HL-60/S4 (cell line): ENCODE data around the gene EIF3F.

ENCODE experiments used
- in situ Hi-C: fragments of 300-500 bp; cut with MboI; formaldehyde crosslinking; loops from 2 replicates; pipeline ENCODE4 v1.14.3; 2022; ENCODE audit warnings: low sequenced_read_pairs

Gene EIF3F, protein sequence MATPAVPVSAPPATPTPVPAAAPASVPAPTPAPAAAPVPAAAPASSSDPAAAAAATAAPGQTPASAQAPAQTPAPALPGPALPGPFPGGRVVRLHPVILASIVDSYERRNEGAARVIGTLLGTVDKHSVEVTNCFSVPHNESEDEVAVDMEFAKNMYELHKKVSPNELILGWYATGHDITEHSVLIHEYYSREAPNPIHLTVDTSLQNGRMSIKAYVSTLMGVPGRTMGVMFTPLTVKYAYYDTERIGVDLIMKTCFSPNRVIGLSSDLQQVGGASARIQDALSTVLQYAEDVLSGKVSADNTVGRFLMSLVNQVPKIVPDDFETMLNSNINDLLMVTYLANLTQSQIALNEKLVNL

DNA sequence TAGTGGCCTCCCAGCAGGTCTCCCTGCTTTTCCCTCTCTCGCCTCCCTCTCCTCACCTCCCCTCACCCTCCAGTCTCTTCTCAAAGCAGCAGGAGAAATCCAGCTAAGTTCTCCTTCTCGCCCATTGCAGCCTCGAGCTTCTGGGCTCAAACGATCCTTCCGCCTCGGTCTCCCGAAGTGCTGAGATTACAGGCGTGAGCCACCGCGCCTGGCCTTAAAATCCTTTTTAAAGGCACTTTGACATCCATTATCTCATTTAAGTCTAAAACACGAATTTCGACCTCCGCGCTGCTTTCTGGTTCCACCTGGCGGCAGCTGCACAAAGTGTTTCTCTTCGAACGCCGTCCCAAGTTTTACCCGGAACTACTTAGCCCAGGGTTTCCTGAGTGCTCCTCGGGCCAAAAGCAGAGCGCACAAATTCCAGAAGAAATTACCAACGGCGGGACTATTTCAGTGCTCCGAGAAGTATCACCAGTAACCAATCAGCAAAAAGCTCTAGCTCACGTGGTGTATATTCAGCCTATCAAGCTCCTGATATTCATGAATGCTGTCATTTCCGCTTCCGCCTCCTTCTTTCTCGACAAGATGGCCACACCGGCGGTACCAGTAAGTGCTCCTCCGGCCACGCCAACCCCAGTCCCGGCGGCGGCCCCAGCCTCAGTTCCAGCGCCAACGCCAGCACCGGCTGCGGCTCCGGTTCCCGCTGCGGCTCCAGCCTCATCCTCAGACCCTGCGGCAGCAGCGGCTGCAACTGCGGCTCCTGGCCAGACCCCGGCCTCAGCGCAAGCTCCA is at the start of gene EIF3F:
Gene EIF3F, plus strand, starts transcription at position 570 of the 792 bp plus-strand sequence. Its CDS starts 16 bp downstream, at position 586.
- in situ Hi-C loops, result no loop called here

DNA sequence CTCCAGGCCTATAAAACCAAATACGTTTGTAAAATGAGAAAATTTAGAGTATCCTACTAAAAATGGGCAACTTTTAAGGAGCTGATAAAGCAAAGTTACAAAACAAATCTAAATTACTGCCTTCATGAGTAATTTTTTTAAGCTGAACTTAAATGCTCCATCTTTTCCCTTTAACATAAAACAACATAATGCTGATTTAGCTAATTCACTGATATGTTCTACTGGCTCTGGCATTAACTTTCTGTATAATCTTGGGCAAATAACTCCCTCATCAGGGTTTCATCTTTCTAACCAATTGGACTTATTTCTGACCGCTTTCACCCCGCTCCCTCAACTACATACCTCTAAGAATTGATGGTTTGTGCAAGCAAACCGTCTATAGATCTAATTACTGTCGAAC is 46.0 kb upstream of the EIF3F start:
- in situ Hi-C loops, result no loop called here

DNA sequence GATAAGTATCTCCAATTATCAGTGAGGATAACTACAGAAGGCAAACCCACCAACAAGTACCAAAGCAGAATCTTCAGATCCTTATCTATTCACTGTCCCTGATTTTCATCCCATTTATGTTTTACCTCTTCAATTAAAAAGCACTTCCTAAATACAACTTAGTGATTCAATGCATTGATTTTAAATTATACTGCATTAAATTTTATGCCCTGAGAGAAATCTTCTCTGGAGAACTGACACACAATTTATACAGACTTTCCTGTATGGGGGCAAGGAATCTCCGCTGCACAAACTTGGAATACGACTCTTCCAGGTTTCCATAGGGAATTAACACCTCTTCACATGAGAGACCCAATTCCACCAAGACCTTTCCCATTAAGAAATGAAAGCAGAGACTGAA is 45.5 kb upstream of the EIF3F start, which contains the start of gene OR10A3:
Gene OR10A3, minus strand, starts transcription at position 101 of the 400 bp plus-strand sequence. CDS start 2,188 bp downstream, outside the sequence.
- in situ Hi-C loops, result no loop called here

DNA sequence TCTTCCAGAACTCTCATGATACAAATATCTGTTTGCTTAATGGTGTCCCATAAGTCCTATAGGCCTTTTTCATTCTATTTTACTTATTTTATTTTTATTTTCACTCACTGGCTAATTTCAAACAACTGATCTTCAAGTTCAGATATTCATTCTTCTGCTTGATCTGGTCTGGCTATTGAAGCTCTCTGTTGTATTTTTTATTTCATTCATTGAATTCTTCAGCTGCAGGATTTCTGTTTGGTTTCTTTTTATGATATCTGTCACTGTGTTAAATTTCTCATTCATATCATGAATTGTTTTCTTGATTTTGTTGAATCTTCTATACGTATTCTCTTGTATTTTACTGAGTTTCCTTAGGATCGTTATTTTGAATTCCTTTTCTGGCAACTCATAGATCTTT is 43.0 kb upstream of the EIF3F start:
- in situ Hi-C loops, result no loop called here

DNA sequence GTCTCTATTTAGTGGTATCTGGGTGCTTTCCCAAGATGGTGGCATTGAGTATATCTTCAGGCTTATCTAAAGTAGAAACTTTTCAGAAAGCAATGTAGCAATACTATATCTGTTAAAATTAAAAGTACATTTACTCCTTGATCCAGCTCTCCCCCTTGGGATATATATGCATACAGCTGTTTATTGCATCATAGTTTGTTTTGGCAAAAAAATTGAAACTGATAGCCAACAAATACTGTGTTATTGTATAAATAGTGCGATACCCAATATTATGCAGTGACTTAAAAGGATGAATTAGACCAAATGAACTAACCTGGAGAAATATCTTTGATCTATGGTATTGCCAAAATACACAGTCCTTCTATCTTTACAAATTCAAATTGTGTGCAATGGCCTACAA is 37.2 kb upstream of the EIF3F start:
- in situ Hi-C loops, result no loop called here

DNA sequence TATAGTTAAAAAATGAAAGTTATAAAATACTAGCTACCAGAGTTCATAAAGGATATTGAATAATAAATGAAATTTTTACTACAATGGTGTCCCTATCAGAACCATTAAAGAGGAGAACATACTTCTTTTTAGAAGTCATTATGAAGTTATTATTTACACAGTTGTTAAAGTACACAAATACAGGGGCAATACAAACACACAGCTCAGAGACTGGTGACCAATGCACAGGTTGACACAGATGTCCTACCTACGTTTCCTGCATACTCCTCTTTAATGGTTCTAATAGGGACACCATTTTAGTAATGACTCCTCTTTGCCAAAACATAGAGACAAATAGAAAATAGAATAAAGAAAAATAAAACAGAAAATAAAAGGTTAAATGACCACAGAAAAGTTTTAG is 31.9 kb upstream of the EIF3F start:
- in situ Hi-C loops, result no loop called here

DNA sequence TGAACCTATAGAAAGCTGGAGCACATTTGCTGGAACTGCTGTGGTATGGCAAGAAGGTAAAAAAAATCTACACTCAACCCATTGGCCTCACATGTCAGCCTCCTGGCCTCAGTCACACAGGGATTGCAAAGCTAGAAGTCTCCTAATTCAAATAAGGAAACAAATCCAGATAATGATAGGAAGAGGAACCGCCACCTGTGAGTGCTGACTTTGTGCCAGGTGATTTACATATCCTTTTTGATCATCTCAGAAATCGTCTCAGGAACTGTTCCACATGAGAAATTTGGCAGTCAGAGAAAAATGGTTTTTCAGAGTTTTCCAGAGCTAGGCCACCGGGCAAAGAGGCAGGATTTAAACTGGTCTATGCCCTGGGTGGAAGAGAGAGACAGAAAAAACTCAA is 22.9 kb upstream of the EIF3F start:
- in situ Hi-C loops, result no loop called here

DNA sequence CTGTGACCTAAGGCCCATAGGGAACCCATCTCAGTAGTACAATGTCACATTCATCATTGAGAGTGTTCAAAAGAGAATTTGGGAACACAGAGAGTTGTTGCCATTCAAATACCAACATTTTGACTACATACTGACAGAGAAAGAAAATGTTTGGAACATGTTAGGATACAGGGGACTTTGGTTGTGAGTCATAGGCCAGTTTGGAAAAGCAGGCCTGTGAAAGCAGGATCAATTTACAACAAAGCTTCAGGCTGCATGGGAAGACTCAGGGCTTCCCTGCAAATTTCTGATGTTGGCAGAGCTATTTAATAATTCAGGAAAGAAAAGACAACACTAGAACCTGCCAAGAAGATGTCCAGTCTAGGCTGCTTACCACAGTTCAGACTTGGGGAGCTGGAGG is 22.3 kb upstream of the EIF3F start:
- in situ Hi-C loops, result no loop called here

DNA sequence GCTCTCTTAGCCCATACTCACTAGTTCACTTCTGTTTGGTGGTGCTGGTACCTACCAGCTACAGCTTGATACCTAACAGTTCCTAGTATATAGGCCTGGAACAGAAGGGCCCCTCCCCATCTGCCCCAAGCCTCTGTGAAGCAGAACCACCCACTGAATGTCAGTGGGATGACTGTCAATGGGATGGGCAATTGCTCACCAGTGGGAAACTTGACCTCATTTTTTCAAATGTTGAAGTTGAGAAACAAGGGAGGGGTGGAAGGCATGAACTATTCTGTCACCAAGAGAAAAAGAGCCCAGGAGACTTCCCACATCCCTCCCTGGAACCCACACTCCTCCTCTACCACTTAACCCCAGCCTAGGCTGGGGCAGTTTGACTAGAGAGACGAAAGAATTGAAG is 21.8 kb upstream of the EIF3F start, which contains the start of gene NLRP10:
Gene NLRP10, minus strand, starts transcription at position 62 of the 400 bp plus-strand sequence. CDS start 1,952 bp downstream, outside the sequence.
- in situ Hi-C loops, result no loop called here

DNA sequence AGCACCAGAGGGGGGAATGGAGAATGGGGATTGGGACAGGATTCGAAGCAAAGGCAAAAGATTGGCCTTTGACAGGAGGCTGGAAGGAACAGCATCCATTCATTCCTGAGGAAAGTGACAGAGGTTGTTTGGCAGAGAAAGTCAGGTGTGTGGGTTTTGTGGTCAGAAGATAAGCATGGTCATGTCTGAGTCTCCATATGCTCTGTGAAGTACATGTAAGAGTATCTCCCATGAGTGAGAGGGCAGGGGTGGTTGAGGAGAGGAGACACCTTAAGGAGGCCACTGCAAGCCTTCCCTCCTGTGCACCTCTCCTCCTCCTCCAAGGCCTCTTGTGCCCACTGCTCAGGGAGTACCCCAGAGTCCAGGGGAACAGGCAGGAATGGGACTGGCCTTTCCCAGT is 20.0 kb upstream of the EIF3F start:
- in situ Hi-C loops, result no loop called here

DNA sequence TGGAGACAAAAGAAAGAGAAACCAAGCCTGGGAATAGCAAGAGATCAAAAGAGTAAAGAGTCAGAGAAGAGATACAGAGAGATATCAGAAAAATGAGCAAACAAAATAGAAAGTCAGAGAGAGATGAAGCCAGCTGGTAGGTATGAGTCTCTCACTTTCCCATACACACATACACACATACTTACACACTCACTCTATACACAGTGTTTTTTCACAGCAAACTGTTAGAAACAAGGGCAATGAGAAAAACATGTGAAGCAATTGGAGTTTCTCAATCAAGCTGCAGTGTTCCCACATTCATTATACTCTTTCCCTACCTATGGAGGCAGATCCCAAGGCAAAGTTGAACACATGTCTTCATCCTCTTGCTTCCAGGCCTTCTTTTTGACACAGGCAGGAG is 19.3 kb upstream of the EIF3F start:
- in situ Hi-C loops, result no loop called here

DNA sequence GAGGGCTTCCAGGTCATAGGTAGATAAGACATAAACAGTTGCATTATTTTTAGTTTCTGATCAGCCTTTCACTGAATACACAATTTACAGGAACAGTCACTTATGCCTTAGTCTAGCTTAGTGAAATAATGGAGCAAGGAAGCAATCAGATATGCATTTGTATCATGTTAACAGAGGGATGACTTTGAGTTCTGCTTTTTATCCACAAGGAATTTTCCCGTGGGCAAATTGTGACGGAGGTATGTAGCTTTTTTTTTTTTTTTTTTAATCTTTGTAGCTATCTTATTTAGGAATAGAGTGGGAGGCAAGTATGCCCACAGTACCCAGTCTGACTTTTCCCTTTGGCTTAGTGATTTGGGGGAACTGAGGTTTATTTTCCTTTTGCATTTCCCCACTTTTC is 18.5 kb upstream of the EIF3F start:
- in situ Hi-C loops, result no loop called here

DNA sequence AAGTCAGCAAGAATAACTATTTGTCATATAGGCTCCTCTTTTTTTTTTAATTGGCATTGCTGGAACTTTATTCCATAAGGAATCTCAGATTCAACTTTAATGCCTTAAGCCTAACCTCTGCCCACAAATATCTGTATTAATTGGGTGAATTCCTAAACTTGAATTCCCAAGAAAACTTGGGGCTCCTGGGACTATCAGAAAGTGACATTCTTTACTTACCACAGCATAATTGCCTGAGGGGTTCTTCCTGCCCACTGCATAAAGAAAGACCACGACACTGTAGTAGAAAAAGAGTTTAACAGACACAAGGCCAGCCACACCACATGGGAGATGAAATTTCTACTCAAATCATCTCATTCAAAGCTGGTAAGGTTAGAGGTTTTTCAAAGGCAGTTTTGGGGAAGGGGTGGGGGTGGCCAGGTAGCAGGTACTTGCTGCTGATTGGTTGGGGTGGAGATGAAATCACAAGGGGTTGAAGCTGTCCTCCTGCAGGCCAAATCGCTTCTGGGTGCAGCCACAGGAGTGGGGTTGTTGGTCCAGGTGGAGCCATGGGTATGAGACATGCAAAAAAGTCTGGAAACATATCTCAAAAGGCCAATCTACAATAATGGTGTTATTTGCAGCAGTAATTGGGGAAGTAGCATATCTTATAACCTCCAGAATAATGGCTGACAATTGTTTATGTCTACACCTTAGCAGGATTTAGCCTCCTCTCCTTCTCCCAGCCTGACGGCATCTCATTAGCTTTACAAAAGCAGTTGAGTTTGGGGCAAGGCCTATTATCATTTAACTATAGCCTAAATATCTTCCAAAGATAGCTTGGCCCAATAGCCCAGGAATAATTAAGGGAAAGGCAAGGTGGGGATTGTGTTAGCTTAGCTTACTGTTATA is 17.1 kb upstream of the EIF3F start:
- in situ Hi-C loops, result no loop called here

DNA sequence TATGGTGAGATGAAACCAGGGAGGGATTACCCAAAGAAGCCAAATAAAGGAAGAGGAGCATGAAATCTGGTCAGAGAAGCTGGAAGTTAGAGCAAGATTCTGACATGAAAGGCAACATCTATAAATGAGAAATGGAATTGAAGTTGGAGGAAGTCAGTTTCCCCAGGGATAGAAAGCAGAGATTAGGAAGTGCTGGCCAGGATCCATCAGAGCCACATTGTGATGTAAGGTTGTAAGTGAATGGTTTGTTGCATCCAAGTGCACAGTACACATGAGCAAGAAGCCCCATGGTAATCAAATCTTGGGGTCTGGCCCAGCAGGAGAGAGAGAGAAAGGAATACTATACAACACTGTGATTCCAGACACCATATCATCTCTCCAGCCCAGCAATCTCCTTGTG is 15.3 kb upstream of the EIF3F start:
- in situ Hi-C loops, result no loop called here

DNA sequence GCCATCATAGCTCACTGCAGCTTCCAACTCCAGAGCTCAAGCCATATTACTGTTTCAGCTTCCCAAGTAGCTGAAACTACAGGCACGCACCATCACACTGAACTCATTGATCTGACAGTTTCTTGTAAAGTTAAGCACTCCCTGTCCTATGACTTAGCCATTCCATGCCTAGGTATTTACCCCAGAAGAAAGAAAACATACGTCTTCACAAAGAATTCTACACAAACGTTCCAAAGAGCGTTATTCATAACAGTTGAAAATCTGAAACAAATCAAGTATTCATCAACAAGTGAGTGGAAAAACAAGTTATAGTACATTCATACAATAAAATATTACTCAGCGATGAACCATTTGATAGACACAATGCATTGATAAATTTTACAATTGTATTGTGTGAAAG is 14.1 kb upstream of the EIF3F start:
- in situ Hi-C loops, result no loop called here

DNA sequence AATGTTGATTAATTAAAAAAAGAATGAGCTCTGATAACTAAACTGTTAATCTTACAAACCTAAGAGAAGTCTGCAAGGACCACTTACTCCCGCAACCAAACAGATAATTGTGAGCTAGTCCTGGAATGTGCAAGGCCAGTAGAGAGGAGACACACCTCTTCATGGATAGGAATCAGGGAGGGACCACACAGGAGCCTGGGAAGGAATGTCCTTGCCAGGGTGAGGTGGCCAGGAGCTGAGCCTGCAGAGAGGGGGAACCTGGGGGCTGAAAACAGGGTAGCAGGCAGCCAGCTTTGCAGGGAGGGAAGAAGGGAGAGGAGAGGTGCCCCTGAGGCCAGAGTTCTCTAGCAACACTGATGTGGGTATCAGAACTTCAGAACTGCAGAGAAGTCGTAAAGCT is 12.5 kb upstream of the EIF3F start:
- in situ Hi-C loops, result no loop called here

DNA sequence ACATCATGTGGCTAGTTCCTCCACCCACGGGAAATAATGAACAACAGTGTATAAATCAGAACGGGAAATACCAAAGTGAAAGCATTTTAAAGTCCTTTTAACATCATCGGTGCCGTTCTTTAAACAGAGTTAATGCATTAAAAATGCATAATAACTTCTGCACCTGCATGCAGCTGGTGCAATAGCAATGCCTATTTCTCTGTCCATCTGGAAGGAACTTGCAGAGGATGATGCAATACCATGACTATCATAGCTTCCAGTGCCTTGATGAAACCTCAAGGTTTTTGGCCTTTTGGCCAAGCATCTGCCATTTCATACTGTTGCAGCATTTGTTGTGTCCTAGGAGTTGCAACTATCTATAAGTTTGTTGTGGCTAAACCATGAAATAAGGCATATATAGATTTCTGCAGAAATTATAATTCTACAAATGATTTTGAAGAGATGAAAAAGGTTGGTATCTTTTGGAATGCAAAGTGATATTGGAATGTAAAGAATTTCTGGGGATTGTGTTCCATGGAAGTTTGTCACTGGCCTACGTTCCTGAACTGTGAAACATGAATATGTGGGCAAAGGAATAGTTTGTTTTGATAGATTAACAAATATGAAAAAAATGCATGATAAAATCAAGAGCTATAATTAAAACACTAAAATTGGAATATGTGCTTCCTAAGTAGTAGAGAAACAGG is 9.8 kb upstream of the EIF3F start:
- in situ Hi-C loops, result no loop called here

DNA sequence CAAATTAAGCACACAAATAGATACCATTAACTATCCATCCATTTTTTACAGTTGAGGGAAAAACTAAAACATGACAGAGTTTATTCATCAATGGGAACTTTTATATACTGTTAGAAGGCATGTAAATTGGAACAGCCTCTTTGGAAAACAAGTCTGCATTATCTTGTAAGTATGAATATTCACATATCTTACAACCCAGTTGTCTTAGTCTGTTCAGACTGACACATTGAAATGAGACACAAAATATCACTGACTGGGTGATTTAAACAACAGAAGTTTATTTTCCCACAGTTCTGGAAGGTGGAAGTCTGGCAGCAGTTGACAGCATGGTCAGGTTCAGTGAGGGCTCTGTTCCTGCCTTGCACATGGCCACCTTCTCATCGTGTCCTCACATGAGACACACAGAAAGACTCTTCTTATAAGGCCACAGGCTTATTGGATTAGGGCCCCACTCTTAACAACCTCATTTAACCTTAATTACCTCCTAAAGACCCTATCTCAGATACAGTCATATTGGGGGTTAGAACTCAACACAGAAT is 5.4 kb upstream of the EIF3F start:
- in situ Hi-C loops, result no loop called here

DNA sequence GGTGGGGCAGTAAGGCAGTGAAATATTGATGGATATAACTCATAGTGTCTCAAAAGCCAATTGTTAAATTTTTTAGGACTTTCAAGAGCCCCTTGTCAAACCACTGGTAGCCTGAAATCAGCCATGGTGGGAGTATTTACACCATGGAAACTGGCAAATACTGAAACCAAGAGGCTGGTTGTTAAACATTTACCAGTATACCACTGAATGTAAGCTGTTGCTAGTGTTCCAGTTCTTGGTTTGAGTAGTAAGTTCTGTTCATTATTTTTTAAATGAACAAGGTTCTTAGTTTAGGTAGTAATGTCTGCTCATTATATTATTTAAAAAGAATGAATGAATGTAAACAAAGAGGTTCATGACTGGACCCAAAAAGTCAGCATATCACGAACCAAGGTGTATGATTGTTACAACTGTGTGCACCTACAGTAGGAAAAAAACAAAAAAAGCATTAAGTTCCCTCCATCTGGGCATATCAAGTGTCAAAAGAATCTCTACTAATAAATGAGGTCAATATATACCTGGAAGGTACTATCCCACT is 4.5 kb upstream of the EIF3F start:
- in situ Hi-C loops, result no loop called here
